ENCODE data around the gene SPACA4.

DNA sequence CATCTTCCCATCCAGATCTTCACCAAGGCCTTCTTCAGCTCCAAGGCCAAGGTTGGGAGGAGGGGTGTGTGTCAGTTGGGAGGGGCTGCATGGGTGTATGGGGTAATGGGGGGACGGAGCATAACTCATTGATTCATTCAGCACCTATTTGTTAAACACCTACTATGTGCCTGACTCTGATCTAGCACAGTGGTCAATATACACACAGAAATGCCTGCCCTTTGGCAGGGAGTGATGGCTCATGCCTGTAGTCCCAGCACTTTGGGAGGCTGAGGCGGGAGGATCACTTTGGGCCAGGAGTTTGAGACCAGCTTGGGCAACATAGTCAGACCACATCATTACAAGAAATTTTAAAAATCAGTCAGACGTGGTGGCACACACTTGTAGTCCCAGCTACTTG, 19.2 kb upstream of the SPACA4 start:
- TF ChIP-seq, protein P1, sequence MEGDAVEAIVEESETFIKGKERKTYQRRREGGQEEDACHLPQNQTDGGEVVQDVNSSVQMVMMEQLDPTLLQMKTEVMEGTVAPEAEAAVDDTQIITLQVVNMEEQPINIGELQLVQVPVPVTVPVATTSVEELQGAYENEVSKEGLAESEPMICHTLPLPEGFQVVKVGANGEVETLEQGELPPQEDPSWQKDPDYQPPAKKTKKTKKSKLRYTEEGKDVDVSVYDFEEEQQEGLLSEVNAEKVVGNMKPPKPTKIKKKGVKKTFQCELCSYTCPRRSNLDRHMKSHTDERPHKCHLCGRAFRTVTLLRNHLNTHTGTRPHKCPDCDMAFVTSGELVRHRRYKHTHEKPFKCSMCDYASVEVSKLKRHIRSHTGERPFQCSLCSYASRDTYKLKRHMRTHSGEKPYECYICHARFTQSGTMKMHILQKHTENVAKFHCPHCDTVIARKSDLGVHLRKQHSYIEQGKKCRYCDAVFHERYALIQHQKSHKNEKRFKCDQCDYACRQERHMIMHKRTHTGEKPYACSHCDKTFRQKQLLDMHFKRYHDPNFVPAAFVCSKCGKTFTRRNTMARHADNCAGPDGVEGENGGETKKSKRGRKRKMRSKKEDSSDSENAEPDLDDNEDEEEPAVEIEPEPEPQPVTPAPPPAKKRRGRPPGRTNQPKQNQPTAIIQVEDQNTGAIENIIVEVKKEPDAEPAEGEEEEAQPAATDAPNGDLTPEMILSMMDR (IDR thresholded peaks at IDR 0.05; ENCODE audit: low read depth, low read length, missing input control): no peak
- TF ChIP-seq TAF1 (conservative IDR thresholded peaks at IDR 0.05): no peak
- TF ChIP-seq YY1 (IDR thresholded peaks at IDR 0.05): no peak
- TF ChIP-seq RXRA (IDR thresholded peaks at IDR 0.05): no peak
- no peak for TF ChIP-seq GABPA (IDR thresholded peaks at IDR 0.05 in 1 of 2, conservative IDR thresholded peaks at IDR 0.05 in 1 of 2)
- TF ChIP-seq RAD21 (IDR thresholded peaks at IDR 0.05): no peak
- TF ChIP-seq, protein P2, sequence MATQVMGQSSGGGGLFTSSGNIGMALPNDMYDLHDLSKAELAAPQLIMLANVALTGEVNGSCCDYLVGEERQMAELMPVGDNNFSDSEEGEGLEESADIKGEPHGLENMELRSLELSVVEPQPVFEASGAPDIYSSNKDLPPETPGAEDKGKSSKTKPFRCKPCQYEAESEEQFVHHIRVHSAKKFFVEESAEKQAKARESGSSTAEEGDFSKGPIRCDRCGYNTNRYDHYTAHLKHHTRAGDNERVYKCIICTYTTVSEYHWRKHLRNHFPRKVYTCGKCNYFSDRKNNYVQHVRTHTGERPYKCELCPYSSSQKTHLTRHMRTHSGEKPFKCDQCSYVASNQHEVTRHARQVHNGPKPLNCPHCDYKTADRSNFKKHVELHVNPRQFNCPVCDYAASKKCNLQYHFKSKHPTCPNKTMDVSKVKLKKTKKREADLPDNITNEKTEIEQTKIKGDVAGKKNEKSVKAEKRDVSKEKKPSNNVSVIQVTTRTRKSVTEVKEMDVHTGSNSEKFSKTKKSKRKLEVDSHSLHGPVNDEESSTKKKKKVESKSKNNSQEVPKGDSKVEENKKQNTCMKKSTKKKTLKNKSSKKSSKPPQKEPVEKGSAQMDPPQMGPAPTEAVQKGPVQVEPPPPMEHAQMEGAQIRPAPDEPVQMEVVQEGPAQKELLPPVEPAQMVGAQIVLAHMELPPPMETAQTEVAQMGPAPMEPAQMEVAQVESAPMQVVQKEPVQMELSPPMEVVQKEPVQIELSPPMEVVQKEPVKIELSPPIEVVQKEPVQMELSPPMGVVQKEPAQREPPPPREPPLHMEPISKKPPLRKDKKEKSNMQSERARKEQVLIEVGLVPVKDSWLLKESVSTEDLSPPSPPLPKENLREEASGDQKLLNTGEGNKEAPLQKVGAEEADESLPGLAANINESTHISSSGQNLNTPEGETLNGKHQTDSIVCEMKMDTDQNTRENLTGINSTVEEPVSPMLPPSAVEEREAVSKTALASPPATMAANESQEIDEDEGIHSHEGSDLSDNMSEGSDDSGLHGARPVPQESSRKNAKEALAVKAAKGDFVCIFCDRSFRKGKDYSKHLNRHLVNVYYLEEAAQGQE (IDR thresholded peaks at IDR 0.05): no peak

All from liver (tissue), 3 donors.